Posterior cingulate gyrus (tissue), 11 donors: ENCODE measurements around the gene PDLIM5.
"Not testable (repeated sequence)": the region's sequence is repeated elsewhere in the genome, so short reads cannot be mapped to it uniquely, and the experiment has no call there.

Source experiments
- DNase-seq, 10 donors: peaks; one replicate each; pipeline versions ENCODE4 v3.0.0 to v3.0.0-alpha.2; 2020 to 2021; ENCODE audit warnings: mixed read lengths in 3 of 10
- intact Hi-C: fragments of 100-400 bp; cut with DNase I; formaldehyde crosslinking; loops from one replicate; pipeline ENCODE4 v1.15.1; 2023

The PDLIM5 gene

GRCh38 chr4:94581766-94582165 is 130.0 kb downstream of the PDLIM5 start:
- DNase-seq: no peak
- intact Hi-C loops: no loop called here

- no peak for DNase-seq
- intact Hi-C loops: no loop called here
Observed at GRCh38 chr4:94582517-94582916, 130.8 kb downstream of the PDLIM5 start.

- intact Hi-C loops: no loop called here
- DNase-seq: no peak
Observed at GRCh38 chr4:94583914-94584641, 132.3 kb downstream of the PDLIM5 start.

GRCh38 chr4:94588896-94589693 is 137.4 kb downstream of the PDLIM5 start:
- no peak for DNase-seq
- intact Hi-C loops: no loop called here

DNA sequence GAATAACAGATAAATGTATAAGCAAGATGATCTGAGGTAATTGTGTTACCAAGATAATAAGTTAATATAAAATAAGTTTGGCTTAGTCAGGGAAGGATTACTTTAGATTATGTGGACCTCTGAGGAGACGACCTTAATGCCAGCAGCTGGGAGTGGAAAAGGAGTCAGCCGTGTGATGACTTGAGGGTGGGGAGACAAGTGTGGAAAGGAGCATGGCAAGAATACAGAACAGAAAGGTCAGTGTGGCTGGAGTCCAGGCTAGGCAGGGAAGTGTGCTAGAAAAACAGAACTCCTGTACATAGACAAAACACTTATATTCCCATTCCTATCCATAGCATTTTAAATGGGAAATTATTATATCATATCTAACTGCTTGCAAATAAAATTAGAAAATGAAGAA is 138.8 kb downstream of the PDLIM5 start:
- no peak for DNase-seq
- intact Hi-C loops: loop anchor here (10.0 kb wide), 1 partner anchor 796 kb away; no protein-coding TSS in a partner anchor

- no peak for DNase-seq
- intact Hi-C loops: loop anchor here (10.0 kb wide), 1 partner anchor 796 kb away; no protein-coding TSS in a partner anchor
Observed at GRCh38 chr4:94591289-94591688, 139.5 kb downstream of the PDLIM5 start.

- DNase-seq: no peak
- intact Hi-C loops: loop anchor here (10.0 kb wide), 1 partner anchor 800 kb away; no protein-coding TSS in a partner anchor
Observed at GRCh38 chr4:94595013-94595412, 143.3 kb downstream of the PDLIM5 start.

DNA sequence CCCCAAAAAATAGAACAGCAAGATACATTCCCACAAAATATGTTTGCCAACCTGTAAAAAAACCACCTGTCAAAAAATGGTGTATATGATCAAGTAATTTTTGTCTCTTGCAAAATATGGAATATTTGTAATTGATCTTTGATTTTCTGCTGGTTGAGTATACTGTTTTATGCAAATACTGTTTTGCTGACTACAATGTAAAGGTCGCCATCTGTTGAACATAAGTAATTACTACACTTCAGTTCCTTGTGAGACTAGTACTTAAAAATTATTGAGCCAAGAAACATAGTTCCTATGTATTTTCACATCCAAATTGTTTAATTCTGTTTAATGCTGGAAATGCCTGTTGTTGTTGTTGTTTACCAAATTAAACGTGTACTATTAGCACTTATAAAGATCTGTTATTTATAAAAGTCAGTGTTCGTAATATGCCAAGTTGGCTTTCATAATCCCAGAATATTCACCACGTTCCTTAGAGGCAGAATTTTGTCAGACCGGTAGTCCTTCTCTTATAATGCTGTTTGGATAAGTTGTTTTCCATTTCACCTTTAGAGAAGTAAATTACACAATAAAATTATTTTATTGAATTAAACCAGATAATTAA is 144.2 kb downstream of the PDLIM5 start:
- no peak for DNase-seq
- intact Hi-C loops: loop anchor here (2.0 to 10.0 kb wide), 3 partner anchors 189 to 801 kb away; no protein-coding TSS in a partner anchor

DNA sequence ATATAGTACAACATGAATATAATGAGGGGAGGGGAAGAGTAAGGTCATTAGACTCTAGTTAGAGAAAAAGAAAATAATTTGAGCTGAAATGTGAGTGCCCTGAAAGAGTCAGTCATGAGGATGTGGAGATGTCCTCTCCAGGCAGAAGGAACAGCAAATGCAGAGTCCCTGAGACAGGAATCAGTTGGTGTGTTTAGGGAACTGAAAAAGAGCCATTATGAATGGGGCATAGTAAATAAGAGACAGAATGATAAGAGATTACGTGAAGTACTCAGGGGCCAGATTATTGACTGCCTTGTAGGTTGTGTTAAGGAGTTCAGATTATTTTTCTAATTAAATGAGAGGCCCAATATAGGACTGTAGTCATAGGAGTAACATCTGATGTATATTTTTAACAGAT is 147.0 kb downstream of the PDLIM5 start:
- intact Hi-C loops: loop anchor here (10.0 kb wide), 1 partner anchor 804 kb away; no protein-coding TSS in a partner anchor
- DNase-seq: no peak

DNA sequence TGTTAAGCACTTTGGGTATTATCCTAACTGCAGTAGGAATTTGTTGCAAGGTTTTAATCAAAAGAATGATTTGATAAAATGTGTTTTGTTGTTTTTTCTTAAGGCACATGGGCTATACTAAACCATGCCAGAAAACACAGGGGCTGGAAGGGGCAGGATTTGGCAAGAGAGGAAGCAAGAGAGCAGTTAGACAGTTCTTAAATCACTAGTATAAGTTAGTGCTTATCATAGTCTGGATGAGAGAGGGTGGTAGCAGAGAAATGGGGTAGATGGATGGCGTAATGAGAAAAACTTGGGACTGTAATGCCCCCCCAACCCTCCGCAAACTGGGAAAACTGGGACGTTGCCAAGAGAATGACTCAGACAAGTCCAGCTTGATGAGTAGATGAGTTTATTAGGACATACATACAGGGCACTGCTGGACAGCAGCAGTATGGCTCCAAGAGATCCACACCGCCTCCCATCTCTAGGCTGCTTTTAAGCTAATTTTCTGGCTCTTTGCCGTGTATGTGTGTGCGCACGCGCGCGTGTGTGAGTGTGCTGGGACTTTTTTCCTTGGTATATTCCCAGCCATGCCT is 151.5 kb downstream of the PDLIM5 start:
- intact Hi-C loops: no loop called here
- no peak for DNase-seq

GRCh38 chr4:94605241-94605805 is 153.6 kb downstream of the PDLIM5 start:
- intact Hi-C loops: no loop called here
- DNase-seq: no peak

DNA sequence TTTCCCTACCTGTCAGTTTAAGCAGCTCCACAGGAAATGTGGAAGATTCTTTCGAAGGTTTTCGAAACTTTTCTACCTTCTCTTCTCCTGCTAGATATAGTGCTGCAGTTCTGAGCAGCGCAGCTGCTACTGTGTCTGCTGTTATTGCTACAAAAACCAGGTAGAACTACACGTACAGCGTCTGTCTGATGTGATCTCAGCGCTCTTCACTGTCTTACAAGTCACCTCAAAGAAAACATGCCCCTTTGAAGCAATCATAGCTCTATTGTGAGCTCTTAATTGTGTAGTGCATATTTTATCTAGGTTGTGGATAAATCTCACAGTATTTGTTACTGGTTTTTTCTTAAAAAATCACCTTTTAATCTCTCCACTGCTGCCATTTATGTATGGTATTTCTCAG is 158.4 kb downstream of the PDLIM5 start:
- no peak for DNase-seq
- intact Hi-C loops: no loop called here

- intact Hi-C loops: no loop called here
- DNase-seq: no peak
Observed at GRCh38 chr4:94613248-94613647, 161.5 kb downstream of the PDLIM5 start.

DNA sequence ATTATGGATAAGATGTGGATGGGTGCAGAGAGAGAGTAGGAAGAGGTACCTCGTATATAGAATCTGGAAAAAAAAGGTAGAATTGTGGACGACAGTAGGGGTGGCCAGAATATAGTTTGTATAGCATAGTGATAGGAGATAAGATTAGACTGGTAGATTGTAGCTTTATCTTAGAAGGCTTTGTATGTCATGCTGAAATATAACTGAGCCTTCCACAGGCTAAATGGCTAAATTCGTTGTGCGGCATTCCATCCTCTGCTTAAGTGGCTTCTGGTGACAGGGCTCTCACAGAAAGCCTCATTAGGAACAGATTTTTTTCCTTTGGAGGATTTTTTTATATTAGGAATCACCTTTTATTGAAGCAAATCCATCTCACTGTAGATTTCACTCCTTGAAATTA is 163.7 kb downstream of the PDLIM5 start:
- no peak for DNase-seq
- intact Hi-C loops: no loop called here

GRCh38 chr4:94621491-94622080 is 169.8 kb downstream of the PDLIM5 start:
- intact Hi-C loops: loop anchor here (2.0 to 5.0 kb wide), 2 partner anchors 111 to 503 kb away; no protein-coding TSS in a partner anchor
- no peak for DNase-seq

DNA sequence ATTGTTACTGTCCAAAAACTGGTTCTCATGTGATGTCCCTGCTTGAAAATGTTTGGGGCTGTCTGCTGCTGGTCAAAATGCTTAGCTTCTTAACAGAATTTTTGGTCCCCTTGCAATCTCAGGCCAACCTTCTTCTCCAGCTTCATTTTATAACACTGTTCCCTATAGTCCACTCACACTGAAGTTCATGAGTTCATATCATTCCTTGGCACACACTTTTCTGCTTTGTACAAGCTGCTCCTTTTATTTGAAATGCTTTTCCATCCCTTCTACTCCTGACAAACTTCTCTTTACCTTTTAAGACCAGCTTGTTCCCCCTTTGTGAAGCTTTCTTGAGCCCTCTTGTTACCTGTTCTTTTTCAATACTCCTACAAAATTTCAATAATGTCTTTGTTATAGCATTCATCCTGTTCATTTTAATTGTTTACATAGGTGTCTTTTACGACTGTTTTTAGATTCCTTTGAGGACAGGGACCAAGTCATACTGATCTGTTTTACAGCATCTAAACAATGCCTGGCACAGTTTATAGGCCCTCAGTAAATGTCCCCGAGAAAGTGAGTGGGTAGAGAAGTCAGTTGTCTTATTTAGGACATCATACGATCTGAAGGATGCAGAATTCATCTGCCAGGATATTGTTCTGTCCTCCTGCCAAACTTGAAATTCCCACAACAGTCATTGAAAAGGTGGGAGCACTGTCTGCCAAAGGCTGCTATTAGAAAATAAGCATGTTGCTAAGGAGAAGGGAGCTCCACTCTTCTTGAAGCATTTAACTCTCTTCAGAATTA is 171.6 kb downstream of the PDLIM5 start:
- no peak for DNase-seq
- intact Hi-C loops: loop anchor here (5.0 kb wide), 1 partner anchor 109 kb away; no protein-coding TSS in a partner anchor

DNA sequence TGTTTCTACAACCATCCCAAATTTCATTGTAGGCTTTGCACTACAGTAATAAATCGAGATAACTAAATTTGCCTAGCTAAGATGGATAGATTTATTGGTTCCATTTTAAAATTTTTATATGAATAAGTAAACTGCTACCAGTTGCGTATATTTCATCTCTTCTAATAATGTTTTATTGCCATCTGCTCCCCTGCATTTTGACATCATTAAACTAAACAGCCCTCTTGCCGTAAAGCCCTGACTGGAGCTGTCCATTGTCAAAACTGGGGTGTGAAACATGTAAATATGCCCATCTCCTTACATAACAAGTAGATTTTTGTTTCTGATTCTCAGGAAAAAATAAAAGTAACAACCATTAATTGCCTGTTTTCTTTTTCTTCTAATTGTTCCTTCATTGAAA is 175.2 kb downstream of the PDLIM5 start:
- intact Hi-C loops: no loop called here
- DNase-seq: no peak

DNA sequence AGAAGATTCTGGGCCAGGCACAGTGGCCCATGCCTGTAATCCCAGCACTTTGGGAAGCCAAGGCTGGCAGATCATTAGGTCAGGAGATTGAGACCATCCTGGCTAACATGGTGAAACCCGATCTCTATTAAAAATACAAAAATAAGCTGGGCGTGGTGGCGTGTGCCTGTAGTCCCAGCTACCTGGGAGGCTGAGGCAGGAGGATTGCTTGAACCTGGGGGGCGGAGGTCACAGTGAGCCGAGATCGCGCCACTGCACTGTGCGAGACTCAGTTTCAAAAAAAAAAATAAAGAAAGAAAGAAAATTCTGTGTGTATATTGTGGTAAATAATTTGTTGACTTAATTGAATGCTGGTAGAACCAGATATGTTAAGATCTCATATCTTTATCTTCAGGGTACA is 177.3 kb downstream of the PDLIM5 start:
- intact Hi-C loops: not testable (repeated sequence)
- DNase-seq: peak in 1 of 10 donors; percentile 63

DNA sequence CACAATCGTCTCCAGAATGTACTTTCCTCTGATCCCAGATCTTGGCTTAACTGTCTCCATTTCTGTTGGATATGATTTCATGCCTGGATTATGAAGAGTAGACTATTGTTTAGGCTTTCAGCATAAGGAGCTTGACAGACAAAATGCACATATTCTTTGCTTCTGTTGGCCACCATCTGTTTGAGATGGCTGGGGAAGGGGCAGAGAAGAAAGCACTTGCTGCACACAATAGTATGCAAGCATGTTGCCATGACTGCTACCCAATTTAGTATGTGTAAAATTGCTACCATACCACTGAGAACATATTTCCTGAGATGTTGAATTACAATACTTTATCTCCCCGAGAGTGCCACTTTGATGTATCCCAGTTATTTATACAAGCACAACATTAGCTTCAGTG is 178.1 kb downstream of the PDLIM5 start:
- DNase-seq: no peak
- intact Hi-C loops: no loop called here
